HG02885 (cell line): ENCODE data around the gene PPP1R26.
"Not testable (repeated sequence)": the region's sequence is repeated elsewhere in the genome, so short reads cannot be mapped to it uniquely, and the experiment has no call there.

Experiments used
- ATAC-seq: cut with Tn5 transposase; IDR thresholded peaks from one replicate; pipeline ENCODE4 v1.9.1; 2021; ENCODE audit warnings: mild to moderate bottlenecking; ENCODE audit not compliant: unreplicated experiment, poor library complexity

Gene PPP1R26

GRCh38 chr9:135479469-135480052, at the start of gene PPP1R26:
PPP1R26 (plus strand) TSS chr9:135479782; CDS start chr9:135484511, 4,729 bp downstream.
- no peak for ATAC-seq

- ATAC-seq, result no peak
Observed at GRCh38 chr9:135437259-135437658, 42.3 kb upstream of the PPP1R26 start.

- ATAC-seq, result not testable (repeated sequence)
Observed at GRCh38 chr9:135437696-135438095, 41.9 kb upstream of the PPP1R26 start.

GRCh38 chr9:135438581-135439232, 40.9 kb upstream of the PPP1R26 start:
- not testable (repeated sequence) for ATAC-seq

GRCh38 chr9:135439514-135439913, 40.1 kb upstream of the PPP1R26 start:
- ATAC-seq, result not testable (repeated sequence)

GRCh38 chr9:135439916-135440315, 39.7 kb upstream of the PPP1R26 start:
- ATAC-seq, result no peak

- no peak for ATAC-seq
Observed at GRCh38 chr9:135440620-135441019, 39.0 kb upstream of the PPP1R26 start.

- ATAC-seq, result not testable (repeated sequence)
Observed at GRCh38 chr9:135441105-135442071, 38.2 kb upstream of the PPP1R26 start.

- ATAC-seq, result no peak
Observed at GRCh38 chr9:135442075-135442474, 37.5 kb upstream of the PPP1R26 start.

- ATAC-seq, result no peak
Observed at GRCh38 chr9:135443797-135444425, 35.7 kb upstream of the PPP1R26 start.

GRCh38 chr9:135447126-135447525, 32.5 kb upstream of the PPP1R26 start:
- ATAC-seq, result no peak

GRCh38 chr9:135448663-135449100, 30.9 kb upstream of the PPP1R26 start:
- no peak for ATAC-seq

GRCh38 chr9:135449532-135449931, 30.1 kb upstream of the PPP1R26 start:
- not testable (repeated sequence) for ATAC-seq

GRCh38 chr9:135450956-135451355, 28.6 kb upstream of the PPP1R26 start:
- no peak for ATAC-seq

- ATAC-seq, result not testable (repeated sequence)
Observed at GRCh38 chr9:135451909-135452308, 27.7 kb upstream of the PPP1R26 start.

- ATAC-seq, result no peak
Observed at GRCh38 chr9:135454737-135455136, 24.8 kb upstream of the PPP1R26 start.

GRCh38 chr9:135455401-135456030, 24.1 kb upstream of the PPP1R26 start:
- ATAC-seq, result no peak

- no peak for ATAC-seq
Observed at GRCh38 chr9:135456436-135457104, 23.0 kb upstream of the PPP1R26 start.

- ATAC-seq, result not testable (repeated sequence)
Observed at GRCh38 chr9:135458478-135458877, 21.1 kb upstream of the PPP1R26 start.
